HCT116 (cell line): ENCODE measurements around the gene HEMGN. TPM values are rescaled to one million over a fixed set of nuclear protein-coding genes. Genes with fewer than 3 reads are reported as not detected.
A peak's percentile ranks its signal among the peaks of the same experiment; 100 is the strongest.

ENCODE experiments used
- ATAC-seq: fragments of 200-7000 bp; cut with Tn5 transposase; 2 replicates; pipeline ENCODE4 v1.9.1; 2020; ENCODE audit warnings: mild to moderate bottlenecking, moderate library complexity
- BruUV-seq: library from RNA; stranded (reverse); fragments of 400-500 nt; replicated peaks from 2 replicates; lab custom pipeline; 2021; lab: Mats Ljungman, UMichigan
- CTCF ChIA-PET: fragments of 300-600 bp; sonication (Branson Sonifier 250); formaldehyde crosslinking; loops from one replicate; lab custom pipeline; 2021; ENCODE audit warnings: antibody characterized with exemption; lab: Charles Lee
- POLR2A ChIA-PET: fragments of 300-600, 350-600 bp; sonication (Branson Sonifier 250); formaldehyde crosslinking; loops from one replicate; lab custom pipeline; 2021; ENCODE audit warnings: antibody characterized with exemption; lab: Charles Lee
- RAD21 ChIA-PET, 2 experiments: fragments of 300-600 bp; sonication (Branson Sonifier 250); formaldehyde crosslinking; loops; one replicate each; lab custom pipeline; 2023; ENCODE audit warnings: low total read pairs in 2 of 2; ENCODE audit not compliant: uncharacterized antibody in 2 of 2, unreplicated experiment in 2 of 2, low non-redundant PET in 1 of 2; lab: Charles Lee
- DNase-seq: peaks from one replicate; pipeline ENCODE4 v3.0.0-alpha.2; 2010; ENCODE audit warnings: low read depth, low spot score
- H2AFZ ChIP-seq: fragments of 200-600 bp; shearing (Covaris generic), sonication (generic); 2 replicates; pipeline ENCODE4 v1.6.1; 2017; ENCODE audit warnings: low read depth, mixed run types, mixed read lengths, antibody characterized with exemption, low read length; ENCODE audit not compliant: poor library complexity, severe bottlenecking
- H3K27ac ChIP-seq: 2 replicates; pipeline ENCODE4 v1.5.1; 2012; ENCODE audit warnings: low read depth, low read length
- H3K27me3 ChIP-seq: fragments of 200-600 bp; sonication (generic); 2 replicates; pipeline ENCODE4 v1.6.1; 2016; ENCODE audit warnings: mixed run types, low read length, mixed read lengths; ENCODE audit not compliant: insufficient read depth
- H3K36me3 ChIP-seq, 2 experiments: fragments of 200-500 bp in 1 of 2; fragments of 200-600 bp in 1 of 2; sonication (Bioruptor generic) in 1 of 2; sonication (generic) in 1 of 2; 2 replicates each; pipeline versions ENCODE4 v1.5.1 to v1.6.1; 2014 to 2016; ENCODE audit warnings: low read length in 2 of 2, inconsistent platforms in 1 of 2, mixed read lengths in 1 of 2, mixed run types in 1 of 2; ENCODE audit not compliant: insufficient read depth in 2 of 2, control insufficient read depth in 1 of 2
- H3K4me1 ChIP-seq, 2 experiments: fragments of 200-600 bp in 1 of 2; sonication (generic) in 1 of 2; 2 replicates each; pipeline versions ENCODE4 v1.5.1 to v1.6.1; 2012 to 2017; ENCODE audit warnings: low read length in 2 of 2, inconsistent platforms in 1 of 2, mild to moderate bottlenecking in 1 of 2, mixed read lengths in 1 of 2, mixed run types in 1 of 2, moderate library complexity in 1 of 2; ENCODE audit not compliant: insufficient read depth in 2 of 2, control insufficient read depth in 1 of 2
- H3K4me2 ChIP-seq: fragments of 200-600 bp; sonication (generic); 2 replicates; pipeline ENCODE4 v1.6.1; 2017; ENCODE audit warnings: mixed run types, low read length, mixed read lengths
- H3K4me3 ChIP-seq, 2 experiments: fragments of 200-600 bp in 1 of 2; sonication (generic) in 1 of 2; replicated peaks in 1 of 2; 2 replicates each; pipeline ENCODE4 v1.5.1; 2011 to 2016; ENCODE audit warnings: low read length in 2 of 2, control low read depth in 1 of 2, low read depth in 1 of 2, mild to moderate bottlenecking in 1 of 2, mixed read lengths in 1 of 2, mixed run types in 1 of 2
- H3K79me2 ChIP-seq: fragments of 200-600 bp; sonication (generic); 2 replicates; pipeline ENCODE4 v1.6.1; 2017; ENCODE audit warnings: mild to moderate bottlenecking, mixed run types, low read length, moderate library complexity, mixed read lengths; ENCODE audit not compliant: insufficient read depth
- H3K9ac ChIP-seq: fragments of 200-600 bp; sonication (generic); 2 replicates; pipeline ENCODE4 v1.6.1; 2016; ENCODE audit warnings: low read length, mixed read lengths
- H3K9me2 ChIP-seq: fragments of 200-600 bp; sonication (generic), shearing (Covaris generic); 2 replicates; pipeline ENCODE4 v1.6.1; 2017; ENCODE audit warnings: mixed run types, mild to moderate bottlenecking, moderate library complexity; ENCODE audit not compliant: insufficient read depth
- H3K9me3 ChIP-seq, 2 experiments: fragments of 200-500 bp in 1 of 2; fragments of 200-600 bp in 1 of 2; sonication (Bioruptor generic) in 1 of 2; sonication (generic) in 1 of 2; 2 replicates each; pipeline ENCODE4 v1.6.1; 2014 to 2017; ENCODE audit warnings: low read length in 2 of 2, mixed read lengths in 2 of 2, inconsistent platforms in 1 of 2, low read depth in 1 of 2, mild to moderate bottlenecking in 1 of 2, mixed run types in 1 of 2, moderate library complexity in 1 of 2; ENCODE audit not compliant: control insufficient read depth in 1 of 2, insufficient read depth in 1 of 2
- H4K20me1 ChIP-seq: fragments of 200-600 bp; sonication (generic), shearing (Covaris generic); 2 replicates; pipeline ENCODE4 v1.6.1; 2017; ENCODE audit warnings: mixed run types, mild to moderate bottlenecking, moderate library complexity; ENCODE audit not compliant: insufficient read depth
- ATF3 ChIP-seq: IDR thresholded peaks from 2 replicates; pipeline ENCODE4 v1.6.1; 2012
- CBX3 ChIP-seq: IDR thresholded peaks from 2 replicates; pipeline ENCODE4 v1.6.1; 2012; ENCODE audit warnings: low read depth
- CEBPB ChIP-seq: IDR thresholded peaks from 2 replicates; pipeline ENCODE4 v1.6.1; 2012; ENCODE audit warnings: low read depth
- EGR1 ChIP-seq: IDR thresholded peaks from 2 replicates; pipeline ENCODE4 v1.6.1; 2012; ENCODE audit warnings: low read depth
- ELF1 ChIP-seq: IDR thresholded peaks from 2 replicates; pipeline ENCODE4 v1.6.1; 2012; ENCODE audit warnings: low read depth, borderline replicate concordance
- EZH2 ChIP-seq: fragments of 200-600 bp; sonication (generic); IDR thresholded peaks from 2 replicates; pipeline ENCODE4 v1.6.1; 2017; ENCODE audit warnings: antibody characterized with exemption, mixed run types
- EZH2phosphoT487 ChIP-seq: fragments of 200-600 bp; IDR thresholded peaks from 2 replicates; pipeline ENCODE4 v1.6.1; 2018; ENCODE audit warnings: antibody characterized with exemption, borderline replicate concordance
- FOSL1 ChIP-seq: IDR thresholded peaks from 2 replicates; pipeline ENCODE4 v1.6.1; 2012; ENCODE audit warnings: low read depth
- JUND ChIP-seq: IDR thresholded peaks from 2 replicates; pipeline ENCODE4 v1.6.1; 2012
- MAX ChIP-seq: IDR thresholded peaks from 2 replicates; pipeline ENCODE4 v1.6.1; 2012
- POLR2A ChIP-seq: IDR thresholded peaks from 2 replicates; pipeline ENCODE4 v1.7.0; 2011; ENCODE audit warnings: borderline replicate concordance; ENCODE audit not compliant: insufficient read depth, insufficient read length; ENCODE audit errors: extremely low read depth
- POLR2AphosphoS5 ChIP-seq: IDR thresholded peaks from 2 replicates; pipeline ENCODE4 v1.6.1; 2011; ENCODE audit warnings: mild to moderate bottlenecking, low read depth, low read length, moderate library complexity
- RAD21 ChIP-seq: IDR thresholded peaks from 2 replicates; pipeline ENCODE4 v1.6.1; 2012; ENCODE audit warnings: low read depth, mild to moderate bottlenecking
- REST ChIP-seq: IDR thresholded peaks from 2 replicates; pipeline ENCODE4 v1.6.1; 2012; ENCODE audit warnings: low read depth
- SIN3A ChIP-seq: IDR thresholded peaks from 2 replicates; pipeline ENCODE4 v1.6.1; 2012; ENCODE audit warnings: low read depth
- SP1 ChIP-seq: IDR thresholded peaks from 2 replicates; pipeline ENCODE4 v1.6.1; 2012; ENCODE audit warnings: low read depth
- SRF ChIP-seq: IDR thresholded peaks from 2 replicates; pipeline ENCODE4 v1.6.1; 2012; ENCODE audit warnings: low read depth
- TCF7L2 ChIP-seq: IDR thresholded peaks from 2 replicates; pipeline ENCODE4 v1.7.0; 2011; ENCODE audit warnings: borderline replicate concordance, inconsistent platforms; ENCODE audit not compliant: insufficient read depth, insufficient read length; ENCODE audit errors: extremely low read depth
- YY1 ChIP-seq: IDR thresholded peaks from 2 replicates; pipeline ENCODE4 v1.6.1; 2011; ENCODE audit warnings: low read length, low read depth, moderate library complexity, mild to moderate bottlenecking; ENCODE audit not compliant: insufficient replicate concordance; ENCODE audit errors: extremely low read depth
- ZBTB33 ChIP-seq: IDR thresholded peaks from 2 replicates; pipeline ENCODE4 v1.6.1; 2011; ENCODE audit warnings: mild to moderate bottlenecking, low read length, moderate library complexity; ENCODE audit not compliant: insufficient replicate concordance; ENCODE audit errors: extremely low read depth
- ZNF274 ChIP-seq: fragments of 200-500 bp; sonication (Bioruptor generic); IDR thresholded peaks from 2 replicates; pipeline ENCODE4 v1.6.1; 2014; ENCODE audit warnings: mild to moderate bottlenecking, low read depth, low read length, inconsistent platforms
- intact Hi-C: fragments of 100-400 bp; cut with micrococcal nuclease; formaldehyde crosslinking; loops from 2 replicates; pipeline ENCODE4 v1.10.0; 2022
- total RNA-seq: library from RNA; stranded (reverse); gene quantifications from one replicate; pipeline ENCODE4 v1.2.1, GENCODE V29; 2021; ENCODE audit not compliant: unreplicated experiment

The HEMGN gene
- total RNA-seq, 1 experiment from 2014 or later, result not detected

GRCh38 chr9:97982683-97983588, 45.0 kb upstream of the HEMGN start, which contains the start of gene ANP32B:
ANP32B (plus strand) TSS chr9:97983341; CDS start chr9:97983556, 215 bp downstream.
- intact Hi-C loops, result loop anchor here (2.0 kb wide), 1 partner anchor 60 kb away; the partner anchor contains the start of gene TRMO
- Histone ChIP-seq H3K9me2 (no peaks in the 10 kb centered on the region), H3K9me3 (no peaks in the 10 kb centered on the region), H4K20me1 (peaks cover 6% of the 10 kb centered on the region; the same call in 1 of the 2 replicates), H3K9ac (peak within 1 kb of the TSS; percentile 99), H3K4me2 (peak within 1 kb of the TSS; percentile 93), H3K27ac (peak within 1 kb of the TSS; percentile 98), H3K27me3 (no peaks in the 10 kb centered on the region), H3K4me1 (peaks cover 16 to 47% of the 10 kb centered on the region in 2 experiments), H2AFZ (peak within 1 kb of the TSS; percentile 32), H3K36me3 (no peaks in the 10 kb centered on the region; a peak in 1 of 4 replicates), H3K79me2 (peaks cover 43% of the 10 kb centered on the region), H3K4me3 (peak within 1 kb of the TSS; percentile 75 to 86)
- BruUV-seq, result TSS peak; percentile 72
- peak; percentile 53 for DNase-seq
- ChIA-PET POLR2A (interaction anchor here (0.9 to 1.6 kb wide), 3 partner anchors 60 to 349 kb away, joined by 3 read pairs; partner anchors contain the start of genes NANS, NCBP1, TRMO and TSTD2), CTCF (interaction anchor here (0.6 to 2.4 kb wide), 2 partner anchors 60 to 80 kb away, joined by 3 to 7 read pairs; no protein-coding TSS in a partner anchor), RAD21 (interaction anchor here in 1 of 2 experiments (0.6 kb wide), 1 partner anchor 60 kb away, joined by 4 read pairs; no protein-coding TSS in a partner anchor)
- ATAC-seq, result peak; percentile 87
- no peak for TF ChIP-seq ELF1
- TF ChIP-seq SP1, result peak; percentile 19; the same call in 1 of the 2 replicates
- TF ChIP-seq POLR2AphosphoS5, result peak; percentile 77
- TF ChIP-seq EZH2, result no peak
- no peak for TF ChIP-seq POLR2A
- TF ChIP-seq RAD21, result no peak
- 0 out of 2 replicates have a peak, but pooled peaks have one; percentile 40 for TF ChIP-seq CBX3
- no peak for TF ChIP-seq REST
- no peak for TF ChIP-seq CEBPB
- TF ChIP-seq MAX, result peak; percentile 96
- TF ChIP-seq EZH2phosphoT487, result no peak
- peak; percentile 78 for TF ChIP-seq YY1
- no peak for TF ChIP-seq TCF7L2
- TF ChIP-seq ATF3, result no peak
- no peak for TF ChIP-seq ZBTB33
- TF ChIP-seq EGR1, result peak; percentile 51; the same call in 1 of the 2 replicates
- no peak for TF ChIP-seq SRF
- peak; percentile 42; the same call in 1 of the 2 replicates for TF ChIP-seq SIN3A
- TF ChIP-seq ZNF274, result no peak
- TF ChIP-seq JUND, result no peak
- TF ChIP-seq FOSL1, result no peak
